ENCODE data around the gene CBLB. TPM values are rescaled to one million over a fixed set of nuclear protein-coding genes. Genes with fewer than 3 reads are reported as not detected.

Gene CBLB
- total RNA-seq, 1 experiment from 2014 or later, result 34.3 TPM

DNA sequence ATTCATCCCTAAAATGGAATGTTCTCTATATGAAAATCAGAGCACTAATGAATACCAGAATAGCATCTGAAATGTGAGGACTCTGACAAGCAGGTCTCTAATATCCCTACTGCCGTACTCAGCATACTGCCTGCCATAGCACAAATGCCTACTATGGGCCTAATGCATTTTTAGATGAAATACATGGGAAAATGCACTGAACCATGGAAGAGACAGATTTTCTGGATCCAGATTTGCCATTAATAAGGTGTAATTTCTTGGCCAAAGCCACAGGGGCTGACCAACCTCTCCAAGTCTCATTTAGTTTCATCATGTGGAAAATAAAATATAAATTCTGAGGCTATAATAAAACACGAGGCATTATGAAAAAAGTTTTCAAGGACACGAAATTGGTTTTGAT, 123.8 kb downstream of the CBLB start:
- Histone ChIP-seq H3K27me3 (replicated peaks; ENCODE audit: control insufficient read depth, insufficient read depth, low read length) (no peaks in the 10 kb centered on the region), H3K36me3 (ENCODE audit: control insufficient read depth, insufficient read depth, low read length) (no peaks in the 10 kb centered on the region), H3K4me1 (peaks cover 14% of the 10 kb centered on the region), H3K4me3 (ENCODE audit: low read depth, low read length) (no peak overlapping the region), H3K9me3 (no peaks in the 10 kb centered on the region)
- ChIA-PET CTCF (no interaction called here), POLR2A (no interaction called here)
- TF ChIP-seq, protein P1, sequence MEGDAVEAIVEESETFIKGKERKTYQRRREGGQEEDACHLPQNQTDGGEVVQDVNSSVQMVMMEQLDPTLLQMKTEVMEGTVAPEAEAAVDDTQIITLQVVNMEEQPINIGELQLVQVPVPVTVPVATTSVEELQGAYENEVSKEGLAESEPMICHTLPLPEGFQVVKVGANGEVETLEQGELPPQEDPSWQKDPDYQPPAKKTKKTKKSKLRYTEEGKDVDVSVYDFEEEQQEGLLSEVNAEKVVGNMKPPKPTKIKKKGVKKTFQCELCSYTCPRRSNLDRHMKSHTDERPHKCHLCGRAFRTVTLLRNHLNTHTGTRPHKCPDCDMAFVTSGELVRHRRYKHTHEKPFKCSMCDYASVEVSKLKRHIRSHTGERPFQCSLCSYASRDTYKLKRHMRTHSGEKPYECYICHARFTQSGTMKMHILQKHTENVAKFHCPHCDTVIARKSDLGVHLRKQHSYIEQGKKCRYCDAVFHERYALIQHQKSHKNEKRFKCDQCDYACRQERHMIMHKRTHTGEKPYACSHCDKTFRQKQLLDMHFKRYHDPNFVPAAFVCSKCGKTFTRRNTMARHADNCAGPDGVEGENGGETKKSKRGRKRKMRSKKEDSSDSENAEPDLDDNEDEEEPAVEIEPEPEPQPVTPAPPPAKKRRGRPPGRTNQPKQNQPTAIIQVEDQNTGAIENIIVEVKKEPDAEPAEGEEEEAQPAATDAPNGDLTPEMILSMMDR (IDR thresholded peaks at IDR 0.05; ENCODE audit: insufficient read depth in 1 of 2, low read depth in 1 of 2, low read length in 1 of 2, severe bottlenecking in 1 of 2, unreplicated experiment in 1 of 2), result no peak
- H3K27me3 Mint-ChIP-seq (ENCODE audit: insufficient read depth, unreplicated experiment), result no peaks in the 10 kb centered on the region
- no peak overlapping the region for H3K4me3 Mint-ChIP-seq (ENCODE audit: unreplicated experiment)
- intact Hi-C loops (cut with micrococcal nuclease; ENCODE audit: unreplicated experiment), result no loop called here
- no peak for DNase-seq
- BruUV-seq (replicated peaks), result no TSS peak
- H3K9me3 Mint-ChIP-seq (ENCODE audit: unreplicated experiment), result no peaks in the 10 kb centered on the region
- H3K4me1 Mint-ChIP-seq (ENCODE audit: low read depth, unreplicated experiment), result peaks cover 8% of the 10 kb centered on the region
- H3K27ac Mint-ChIP-seq (ENCODE audit: unreplicated experiment), result no peak overlapping the region
- H3K36me3 Mint-ChIP-seq (ENCODE audit: insufficient read depth, unreplicated experiment), result peaks cover 13% of the 10 kb centered on the region

DNA sequence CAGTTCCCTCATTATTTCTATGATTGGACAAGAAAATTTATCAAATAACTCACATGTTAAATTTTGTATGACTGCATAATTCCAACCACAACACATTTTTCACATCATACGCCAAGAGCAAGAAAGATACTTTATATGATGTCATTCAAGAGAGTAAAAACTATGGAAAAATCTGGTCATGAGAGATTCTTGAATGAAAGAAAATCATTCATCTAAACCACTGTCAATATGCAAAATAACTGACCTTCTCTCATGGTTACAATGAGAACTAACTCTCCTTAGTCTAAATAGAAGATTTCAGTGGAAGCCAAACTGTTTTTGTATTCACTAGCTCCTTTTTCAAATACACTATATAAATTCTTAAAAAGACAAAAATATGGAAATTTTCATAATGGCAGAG, 124.6 kb downstream of the CBLB start:
- Histone ChIP-seq H3K9me3 (no peaks in the 10 kb centered on the region), H3K36me3 (ENCODE audit: control insufficient read depth, insufficient read depth, low read length) (no peaks in the 10 kb centered on the region), H3K4me3 (ENCODE audit: low read depth, low read length) (no peak overlapping the region), H3K4me1 (peaks cover 14% of the 10 kb centered on the region), H3K27me3 (replicated peaks; ENCODE audit: control insufficient read depth, insufficient read depth, low read length) (no peaks in the 10 kb centered on the region)
- BruUV-seq (replicated peaks), result no TSS peak
- intact Hi-C loops (cut with micrococcal nuclease; ENCODE audit: unreplicated experiment), result no loop called here
- Mint-ChIP-seq H3K27me3 (ENCODE audit: insufficient read depth, unreplicated experiment) (no peaks in the 10 kb centered on the region), H3K36me3 (ENCODE audit: insufficient read depth, unreplicated experiment) (peaks cover 15% of the 10 kb centered on the region), H3K27ac (ENCODE audit: unreplicated experiment) (no peak overlapping the region), H3K9me3 (ENCODE audit: unreplicated experiment) (no peaks in the 10 kb centered on the region), H3K4me1 (ENCODE audit: low read depth, unreplicated experiment) (peaks cover 8% of the 10 kb centered on the region), H3K4me3 (ENCODE audit: unreplicated experiment) (no peak overlapping the region)
- POLR2A ChIA-PET, result no interaction called here
- DNase-seq, result no peak
- CTCF ChIA-PET, result no interaction called here
- TF ChIP-seq, protein P1 (IDR thresholded peaks at IDR 0.05; ENCODE audit: insufficient read depth in 1 of 2, low read depth in 1 of 2, low read length in 1 of 2, severe bottlenecking in 1 of 2, unreplicated experiment in 1 of 2), result no peak

DNA sequence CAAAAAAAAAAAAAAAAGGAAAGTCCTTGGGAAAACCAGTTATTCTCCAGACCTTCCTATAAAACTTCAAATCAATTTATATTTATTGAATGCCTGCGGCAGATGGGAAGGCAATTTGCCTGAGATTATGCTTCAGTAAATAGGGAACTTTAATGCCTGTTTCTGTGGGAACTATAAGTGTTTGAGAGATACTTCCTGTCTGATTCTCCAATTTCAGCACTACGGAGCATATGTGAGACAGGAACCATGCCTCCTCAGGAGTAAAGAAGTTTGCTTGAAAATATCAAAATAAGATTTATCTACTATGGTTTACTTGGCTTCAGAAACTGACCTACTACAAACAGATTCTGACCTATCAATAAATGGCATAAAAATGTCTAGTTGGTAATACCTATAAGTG, 135.5 kb downstream of the CBLB start:
- ChIA-PET CTCF (no interaction called here), POLR2A (no interaction called here)
- TF ChIP-seq, protein P1 (IDR thresholded peaks at IDR 0.05; ENCODE audit: insufficient read depth in 1 of 2, low read depth in 1 of 2, low read length in 1 of 2, severe bottlenecking in 1 of 2, unreplicated experiment in 1 of 2), result no peak
- Histone ChIP-seq H3K27me3 (replicated peaks; ENCODE audit: control insufficient read depth, insufficient read depth, low read length) (no peaks in the 10 kb centered on the region), H3K36me3 (ENCODE audit: control insufficient read depth, insufficient read depth, low read length) (no peaks in the 10 kb centered on the region), H3K4me1 (no peaks in the 10 kb centered on the region), H3K9me3 (no peaks in the 10 kb centered on the region), H3K4me3 (ENCODE audit: low read depth, low read length) (no peak overlapping the region)
- DNase-seq, result no peak
- H3K27me3 Mint-ChIP-seq (ENCODE audit: insufficient read depth, unreplicated experiment), result no peaks in the 10 kb centered on the region
- H3K9me3 Mint-ChIP-seq (ENCODE audit: unreplicated experiment), result peaks cover under 1% of the 10 kb centered on the region
- BruUV-seq (replicated peaks), result no TSS peak
- H3K27ac Mint-ChIP-seq (ENCODE audit: unreplicated experiment), result no peak overlapping the region
- no peaks in the 10 kb centered on the region for H3K36me3 Mint-ChIP-seq (ENCODE audit: insufficient read depth, unreplicated experiment)
- no peaks in the 10 kb centered on the region for H3K4me1 Mint-ChIP-seq (ENCODE audit: low read depth, unreplicated experiment)
- intact Hi-C loops (cut with micrococcal nuclease; ENCODE audit: unreplicated experiment), result no loop called here
- no peak overlapping the region for H3K4me3 Mint-ChIP-seq (ENCODE audit: unreplicated experiment)

All from Caco-2 (cell line).